Loucy (cell line): ENCODE measurements around the gene LIM2.

Experiments
- EZH2phosphoT487 ChIP-seq: fragments of 200-600 bp; IDR thresholded peaks from 2 replicates; pipeline ENCODE4 v1.6.1; 2018; ENCODE audit warnings: antibody characterized with exemption, mild to moderate bottlenecking, moderate library complexity, borderline replicate concordance
- TF ChIP-seq, protein P1 (sequence below): fragments of 200-600 bp; sonication (generic); conservative IDR thresholded peaks from 2 replicates; pipeline ENCODE4 v1.5.1; 2014; ENCODE audit warnings: mild to moderate bottlenecking, antibody characterized with exemption, low read length

DNA sequence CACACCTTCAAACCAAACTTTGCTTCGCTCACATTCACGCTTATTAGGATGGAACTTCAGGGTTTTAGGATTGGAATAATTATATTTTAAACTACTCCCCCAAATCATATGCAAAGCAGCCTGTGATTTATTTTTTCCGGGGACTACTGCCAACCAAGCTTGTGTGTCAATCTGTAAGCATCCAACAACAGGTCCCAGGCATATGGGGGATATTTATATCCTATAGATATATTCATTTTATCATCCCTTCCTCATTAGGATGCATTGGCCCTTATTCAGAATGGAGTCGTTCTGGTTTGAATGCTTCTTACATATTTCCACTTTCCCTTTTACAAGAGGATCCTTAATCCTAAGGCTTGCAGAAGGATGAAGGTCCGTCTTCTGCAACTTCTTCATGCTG lies 11.5 kb upstream of the LIM2 start:
- TF ChIP-seq, protein P1, sequence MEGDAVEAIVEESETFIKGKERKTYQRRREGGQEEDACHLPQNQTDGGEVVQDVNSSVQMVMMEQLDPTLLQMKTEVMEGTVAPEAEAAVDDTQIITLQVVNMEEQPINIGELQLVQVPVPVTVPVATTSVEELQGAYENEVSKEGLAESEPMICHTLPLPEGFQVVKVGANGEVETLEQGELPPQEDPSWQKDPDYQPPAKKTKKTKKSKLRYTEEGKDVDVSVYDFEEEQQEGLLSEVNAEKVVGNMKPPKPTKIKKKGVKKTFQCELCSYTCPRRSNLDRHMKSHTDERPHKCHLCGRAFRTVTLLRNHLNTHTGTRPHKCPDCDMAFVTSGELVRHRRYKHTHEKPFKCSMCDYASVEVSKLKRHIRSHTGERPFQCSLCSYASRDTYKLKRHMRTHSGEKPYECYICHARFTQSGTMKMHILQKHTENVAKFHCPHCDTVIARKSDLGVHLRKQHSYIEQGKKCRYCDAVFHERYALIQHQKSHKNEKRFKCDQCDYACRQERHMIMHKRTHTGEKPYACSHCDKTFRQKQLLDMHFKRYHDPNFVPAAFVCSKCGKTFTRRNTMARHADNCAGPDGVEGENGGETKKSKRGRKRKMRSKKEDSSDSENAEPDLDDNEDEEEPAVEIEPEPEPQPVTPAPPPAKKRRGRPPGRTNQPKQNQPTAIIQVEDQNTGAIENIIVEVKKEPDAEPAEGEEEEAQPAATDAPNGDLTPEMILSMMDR: no peak
- no peak for TF ChIP-seq EZH2phosphoT487
